Medulla oblongata (tissue), 1 donor: Measurements from ENCODE around the gene MED20.

ENCODE experiments used
- DNase-seq: peaks from one replicate; pipeline ENCODE4 v3.0.0-alpha.2; 2015; ENCODE audit errors: extremely low spot score

The MED20 gene

DNA sequence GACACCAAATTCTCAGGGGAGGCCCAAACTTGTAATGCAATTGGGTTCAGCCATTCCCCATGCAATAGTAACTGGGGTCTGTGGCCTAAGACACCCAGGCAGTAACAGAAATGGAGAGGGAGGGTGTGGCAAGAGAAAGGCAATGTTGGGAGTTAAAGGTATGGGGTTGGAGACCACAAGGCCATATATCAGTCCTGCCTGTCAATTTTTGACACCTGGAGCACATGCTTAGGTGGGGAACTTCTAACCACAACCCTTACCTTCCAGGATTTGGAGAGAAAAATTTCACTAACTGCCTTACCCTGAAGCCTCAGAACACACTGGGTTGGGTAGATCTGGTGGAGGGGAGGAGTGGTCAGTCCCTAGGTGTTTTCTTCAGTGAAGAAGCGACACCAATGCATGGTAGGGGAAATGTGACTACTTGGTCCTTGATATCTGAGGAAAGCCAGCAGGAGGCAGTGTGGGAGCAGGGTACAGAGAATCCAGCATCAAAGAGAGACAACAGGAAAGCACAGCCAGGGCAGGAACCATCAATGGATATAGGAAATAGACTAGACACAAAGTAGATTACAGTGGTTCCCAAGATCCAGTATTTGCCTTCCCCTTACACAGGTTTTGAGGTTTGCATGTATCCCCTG, 18.9 kb downstream of the MED20 start:
- DNase-seq, result no peak

DNA sequence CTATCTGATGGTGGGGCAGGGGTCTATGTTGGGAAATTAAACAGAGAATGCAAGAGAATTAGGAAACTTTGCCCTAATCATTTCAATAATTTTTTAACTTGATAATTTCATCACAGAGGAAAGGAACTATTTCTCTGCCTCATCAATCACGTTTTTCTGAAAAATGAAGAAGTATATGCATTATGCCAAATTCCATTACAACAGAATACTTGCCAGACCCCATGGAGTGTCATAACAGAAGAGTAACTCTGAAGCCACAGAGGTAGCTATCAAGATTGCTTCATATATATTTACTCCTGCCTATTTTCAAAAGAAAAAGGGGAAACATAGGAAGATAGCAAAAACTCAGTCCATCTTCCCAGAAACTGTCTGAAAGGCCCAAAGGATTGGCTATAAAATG, 20.1 kb downstream of the MED20 start:
- no peak for DNase-seq

DNA sequence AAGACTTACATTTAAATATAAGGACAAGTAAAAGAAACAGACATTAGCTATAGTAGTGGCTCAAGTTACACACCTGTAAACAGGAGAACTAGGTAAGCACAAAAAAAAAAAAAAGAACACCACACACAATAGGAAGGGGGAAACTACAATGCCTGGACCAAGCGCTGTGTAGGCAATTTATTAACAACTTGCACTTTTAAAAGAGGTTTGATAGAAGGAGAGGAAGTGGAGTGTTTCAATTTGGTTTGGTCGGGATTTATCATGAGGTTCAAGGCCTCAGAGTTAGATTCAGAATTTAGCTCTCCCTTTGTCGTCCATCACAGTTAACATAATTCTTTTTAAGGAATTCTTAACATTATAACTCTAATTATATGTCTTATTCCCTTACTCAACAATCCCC, 24.7 kb downstream of the MED20 start:
- no peak for DNase-seq

- DNase-seq, result peak; percentile 91
Measured at GRCh38 chr6:41895300-41896233, 25.4 kb downstream of the MED20 start, which contains the start of gene USP49. TSS of gene USP49 (minus strand) at chr6:41895375. CDS start at chr6:41806983, 88,392 bp downstream.

DNA sequence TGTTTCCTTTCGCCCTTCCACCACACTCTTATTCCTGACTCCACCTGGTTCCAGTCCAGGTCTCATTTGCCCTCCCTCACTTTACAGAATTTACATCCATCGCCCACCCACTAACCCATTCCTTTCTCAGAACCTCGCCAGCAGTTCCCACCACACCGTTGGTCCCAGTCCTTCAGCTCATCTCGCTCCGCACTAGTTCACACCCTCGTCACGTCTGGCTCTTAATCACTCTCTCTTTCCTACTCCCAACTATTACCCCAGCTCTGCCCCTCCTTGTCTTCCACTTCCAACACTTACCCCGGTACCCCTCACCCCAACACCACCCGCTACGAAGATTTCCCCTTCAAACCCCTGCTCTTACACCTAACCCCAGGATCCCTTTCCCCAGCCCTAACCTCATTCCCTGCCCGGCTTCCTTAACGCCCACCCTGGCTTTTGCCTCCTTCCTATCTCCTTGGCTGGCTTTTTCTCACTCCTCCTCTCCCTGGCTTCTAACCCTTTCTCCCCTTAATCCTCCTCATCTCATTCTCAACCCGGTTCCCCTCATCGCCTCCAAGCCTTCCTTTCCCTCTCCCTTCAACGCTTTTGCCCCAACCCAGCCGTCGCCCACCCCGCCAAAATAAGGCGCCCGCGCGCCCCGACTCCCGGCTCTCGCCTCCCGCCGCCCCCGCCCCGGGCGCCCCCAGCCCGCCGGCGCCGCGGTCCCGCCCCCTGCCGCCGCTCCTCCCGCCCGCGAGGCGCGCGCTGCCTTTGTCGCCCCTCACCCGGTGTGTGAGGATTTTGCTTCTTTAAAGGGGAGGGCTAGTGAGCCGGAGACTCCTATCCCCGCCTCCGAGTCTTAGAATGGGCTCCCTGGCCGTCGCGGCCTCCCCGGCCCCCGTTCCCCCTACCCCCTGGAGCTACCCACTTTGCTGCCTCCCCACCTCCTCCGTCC, 26.3 kb downstream of the MED20 start:
- peak; percentile 27 for DNase-seq

DNA sequence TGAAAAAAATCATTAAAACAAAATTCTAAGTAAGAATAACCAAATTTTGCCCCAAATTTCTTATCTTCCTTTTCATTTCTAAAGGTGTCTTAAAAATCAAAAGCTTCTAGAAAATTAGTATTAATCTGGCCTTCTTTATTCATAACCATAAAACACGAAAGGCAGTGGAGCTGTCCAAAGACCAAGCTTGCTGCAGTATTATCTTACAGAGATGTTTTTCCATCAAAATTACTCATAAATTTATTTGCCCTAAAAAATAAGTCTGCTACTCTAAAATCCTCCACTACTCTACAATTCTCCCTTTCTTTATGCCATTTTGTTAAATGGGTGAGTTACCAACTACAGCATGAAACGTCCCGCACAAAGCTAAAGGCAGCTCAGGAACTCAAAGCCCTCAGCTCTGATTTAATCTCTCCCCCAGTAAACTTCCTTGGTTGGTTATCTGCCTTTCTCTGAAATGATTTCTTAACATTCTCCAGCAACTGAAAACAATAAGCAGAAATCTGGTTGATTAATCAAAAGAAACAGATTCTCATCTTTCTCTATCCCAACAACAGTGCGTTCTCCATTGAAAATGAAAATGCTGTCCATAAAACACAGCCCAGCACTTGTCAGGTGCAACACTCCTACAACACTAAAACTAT, 27.9 kb downstream of the MED20 start:
- no peak for DNase-seq

- DNase-seq, result no peak
Measured at GRCh38 chr6:41887331-41887751, 33.6 kb downstream of the MED20 start.

GRCh38 chr6:41885930-41886329, 35.0 kb downstream of the MED20 start:
- DNase-seq, result no peak

DNA sequence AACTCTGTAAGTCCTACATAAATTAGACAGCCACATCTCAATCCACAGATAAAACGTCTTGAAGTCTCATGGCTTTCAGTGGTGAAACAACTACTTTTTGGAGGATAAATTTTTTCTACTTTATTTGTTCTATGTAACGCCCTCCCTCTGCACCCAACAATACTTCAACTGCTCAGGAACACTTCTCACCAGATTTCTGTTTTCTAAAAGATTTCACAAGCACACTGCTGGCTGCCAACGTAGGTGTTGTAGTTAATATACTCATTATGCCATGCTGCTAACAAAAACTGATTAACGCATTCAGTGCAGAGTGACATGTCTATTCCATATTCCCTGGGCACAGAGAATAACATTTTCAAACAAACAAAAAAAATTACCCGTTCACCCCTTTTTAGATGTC, 36.0 kb downstream of the MED20 start:
- DNase-seq, result no peak

DNA sequence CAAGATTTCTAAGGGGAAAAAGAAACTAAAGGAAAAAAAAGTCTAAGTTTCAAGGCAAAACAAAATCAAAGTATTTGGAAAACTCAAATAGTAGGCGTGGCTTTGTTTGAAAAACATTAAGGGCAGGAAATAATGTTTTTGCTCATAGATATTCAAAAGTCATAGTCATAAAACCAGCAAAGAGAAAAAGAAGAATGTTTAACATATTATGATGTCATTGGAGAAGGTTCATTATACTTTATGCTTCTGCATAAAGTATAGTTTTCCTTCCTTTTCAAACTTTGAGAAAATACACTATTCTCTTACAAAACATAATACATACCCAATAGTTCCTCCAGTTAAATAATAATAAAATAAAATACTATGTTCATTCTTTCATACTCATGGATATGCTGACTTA, 39.4 kb downstream of the MED20 start:
- no peak for DNase-seq

DNA sequence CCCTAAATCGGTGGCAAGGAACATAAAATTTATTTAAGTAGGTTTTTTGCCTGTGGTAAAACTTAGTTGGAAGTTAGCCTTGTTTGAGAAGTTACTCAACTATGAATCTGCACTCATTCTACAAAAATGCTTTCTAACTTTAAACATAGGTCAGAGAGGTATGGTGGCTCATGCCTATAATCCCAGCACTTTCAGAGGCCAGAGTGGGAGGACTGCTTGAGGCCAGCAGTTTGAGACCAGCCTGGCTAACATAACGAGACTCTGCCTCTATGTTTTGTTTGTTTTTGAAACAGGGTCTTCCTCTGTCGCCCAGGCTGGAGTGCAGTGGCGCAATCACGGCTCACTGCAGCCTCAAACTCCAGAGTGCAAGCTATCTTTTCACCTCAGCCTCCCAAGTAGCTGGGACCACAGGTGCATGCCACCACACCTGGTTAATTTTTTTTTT, 42.0 kb downstream of the MED20 start:
- DNase-seq, result no peak

GRCh38 chr6:41878246-41878645, 42.7 kb downstream of the MED20 start:
- DNase-seq, result no peak

DNA sequence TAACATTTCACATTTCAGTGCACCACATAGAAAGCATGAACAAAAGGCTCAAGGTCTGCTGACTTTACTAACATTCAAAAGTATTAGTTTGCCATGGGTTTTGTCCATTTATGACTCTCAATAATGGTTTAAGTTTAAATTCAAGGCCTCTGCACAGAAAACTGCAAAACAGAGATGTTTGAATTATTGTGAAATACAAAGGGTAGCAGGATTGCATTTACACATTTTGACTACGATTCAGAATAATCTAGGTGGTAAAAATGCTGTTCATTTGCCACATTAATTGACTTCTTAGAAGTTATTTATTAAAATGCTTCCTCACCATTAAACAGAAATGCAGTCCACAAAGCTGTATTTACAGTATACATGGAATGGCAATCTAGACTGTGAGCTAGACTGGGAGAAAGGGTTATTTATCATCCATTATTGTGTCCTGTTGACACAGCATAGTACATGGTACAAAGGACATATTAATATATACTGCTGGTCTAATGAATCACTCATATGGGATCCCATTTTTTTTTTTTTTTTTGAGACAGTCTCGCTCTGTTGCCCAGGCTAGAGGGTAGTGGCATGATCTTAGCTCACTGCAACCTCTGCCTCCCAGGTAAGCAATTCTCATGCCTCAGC, 43.8 kb downstream of the MED20 start:
- DNase-seq, result no peak

- no peak for DNase-seq
Measured at GRCh38 chr6:41874741-41875140, 46.2 kb downstream of the MED20 start.

DNA sequence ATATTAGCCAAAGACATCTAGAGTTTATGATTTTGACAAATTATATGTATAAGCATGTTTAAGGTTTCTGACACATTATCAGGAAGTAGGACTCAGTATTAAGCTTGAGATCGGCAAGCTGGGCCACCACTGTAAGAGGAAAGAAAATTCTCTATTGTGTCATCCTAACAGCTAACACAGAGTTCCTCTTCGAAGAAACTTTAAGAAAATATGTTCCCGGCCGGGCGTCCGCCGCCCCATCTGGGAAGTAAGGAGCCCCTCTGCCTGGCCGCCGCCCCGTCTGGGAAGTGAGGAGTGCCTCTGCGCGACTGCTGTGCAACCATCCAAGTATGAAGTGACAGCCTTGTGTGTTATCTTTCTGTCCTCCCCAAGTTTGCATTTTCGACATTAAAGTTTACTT, 48.8 kb downstream of the MED20 start:
- no peak for DNase-seq

DNA sequence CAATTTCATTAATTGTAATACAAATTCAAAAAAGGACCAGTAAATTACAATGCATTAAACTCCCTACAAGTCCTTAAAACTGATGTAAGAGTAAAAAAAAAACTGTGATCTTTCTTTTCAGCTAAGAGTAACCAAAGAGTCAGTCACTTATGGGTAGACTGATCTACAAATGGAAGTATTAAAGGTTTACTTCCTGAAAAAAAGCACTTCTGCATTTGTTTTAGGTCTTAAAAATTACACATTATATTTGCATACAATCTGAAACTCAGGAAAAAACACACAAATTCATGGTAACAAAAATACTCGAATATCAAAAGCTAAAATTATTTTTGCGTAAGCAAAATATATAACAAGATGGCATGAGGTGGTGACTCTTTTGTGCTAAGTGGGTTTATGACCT, 49.2 kb downstream of the MED20 start:
- no peak for DNase-seq

- no peak for DNase-seq
Measured at GRCh38 chr6:41859356-41859755, 61.6 kb downstream of the MED20 start.

DNA sequence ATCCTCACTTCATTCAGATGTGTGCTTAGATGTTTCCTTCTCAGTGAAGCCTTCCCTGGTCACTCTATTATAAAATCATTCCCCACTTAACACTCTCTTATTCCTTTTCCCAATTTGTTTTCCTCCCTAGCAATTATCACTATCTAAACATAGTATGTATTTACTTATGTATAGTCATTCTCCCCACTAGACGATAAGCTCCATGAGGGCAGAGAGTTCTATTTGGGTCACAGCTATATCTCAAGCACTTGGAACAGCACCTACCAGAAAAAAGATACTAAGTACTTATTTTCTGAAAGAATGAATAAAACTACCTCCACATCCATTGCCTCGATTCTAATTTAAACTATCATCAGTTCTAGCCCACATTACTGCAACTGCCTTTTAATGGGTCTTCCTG, 62.2 kb downstream of the MED20 start:
- no peak for DNase-seq
